MM.1S (cell line): ENCODE measurements around the gene LIX1.
"Not testable (repeated sequence)": the region's sequence is repeated elsewhere in the genome, so short reads cannot be mapped to it uniquely, and the experiment has no call there.

Source experiments
- DNase-seq: peaks from one replicate; pipeline ENCODE4 v3.0.0-alpha.2; 2015
- H2AFZ ChIP-seq: fragments of 300-600 bp; sonication (generic); 2 replicates; pipeline ENCODE4 v1.6.0; 2016; ENCODE audit warnings: antibody characterized with exemption, low read length
- H3F3A ChIP-seq: fragments of 300-600 bp; sonication (generic); 2 replicates; pipeline ENCODE4 v1.6.1; 2016; ENCODE audit warnings: mild to moderate bottlenecking, antibody characterized with exemption, low read length, moderate library complexity, mixed read lengths; ENCODE audit not compliant: insufficient read depth
- H3K27ac ChIP-seq: fragments of 300-600 bp; sonication (generic); 2 replicates; pipeline ENCODE4 v1.5.1; 2016; ENCODE audit warnings: mild to moderate bottlenecking, low read length
- H3K27me3 ChIP-seq: fragments of 300-600 bp; sonication (generic); replicated peaks from 2 replicates; pipeline ENCODE4 v1.6.0; 2016; ENCODE audit warnings: low read length; ENCODE audit not compliant: insufficient read depth
- H3K36me3 ChIP-seq: fragments of 300-600 bp; sonication (generic); replicated peaks from 2 replicates; pipeline ENCODE4 v1.6.1; 2016; ENCODE audit warnings: mild to moderate bottlenecking, low read length, mixed read lengths; ENCODE audit not compliant: insufficient read depth
- H3K4me1 ChIP-seq: fragments of 300-600 bp; sonication (generic); 2 replicates; pipeline ENCODE4 v1.6.1; 2016; ENCODE audit warnings: low read length, mixed read lengths
- H3K4me2 ChIP-seq: fragments of 300-600 bp; sonication (generic); 2 replicates; pipeline ENCODE4 v1.6.0; 2016; ENCODE audit warnings: low read depth, low read length
- H3K4me3 ChIP-seq: fragments of 300-600 bp; sonication (generic); 2 replicates; pipeline ENCODE4 v1.5.1; 2016; ENCODE audit warnings: low read length, mixed read lengths
- H3K79me2 ChIP-seq: fragments of 300-600 bp; sonication (generic); 2 replicates; pipeline ENCODE4 v1.6.1; 2016; ENCODE audit warnings: mixed run types, low read length, mixed read lengths
- H3K9ac ChIP-seq: fragments of 300-600 bp; sonication (generic); 2 replicates; pipeline ENCODE4 v1.6.1; 2016; ENCODE audit warnings: low read length, mixed read lengths
- H3K9me2 ChIP-seq: fragments of 300-600 bp; sonication (generic); replicated peaks from 2 replicates; pipeline ENCODE4 v1.6.1; 2016; ENCODE audit warnings: mild to moderate bottlenecking, low read length, mixed read lengths; ENCODE audit not compliant: insufficient read depth
- H3K9me3 ChIP-seq: fragments of 300-600 bp; sonication (generic); replicated peaks from 2 replicates; pipeline ENCODE4 v1.6.1; 2016; ENCODE audit warnings: mild to moderate bottlenecking, low read length, mixed read lengths; ENCODE audit not compliant: insufficient read depth
- H4K20me1 ChIP-seq: fragments of 300-600 bp; sonication (generic); 2 replicates; pipeline ENCODE4 v1.6.1; 2016; ENCODE audit warnings: mild to moderate bottlenecking, low read length, moderate library complexity, mixed read lengths; ENCODE audit not compliant: insufficient read depth
- CTCF ChIP-seq: fragments of 300-600 bp; sonication (generic); IDR thresholded peaks from 2 replicates; pipeline ENCODE4 v1.5.1; 2016; ENCODE audit warnings: antibody characterized with exemption, low read length, mixed read lengths
- EZH2 ChIP-seq: fragments of 300-600 bp; sonication (generic); optimal IDR thresholded peaks from 2 replicates; pipeline ENCODE3; 2017; ENCODE audit warnings: low read depth, mild to moderate bottlenecking, antibody characterized with exemption, low read length, mixed read lengths
- EZH2phosphoT487 ChIP-seq: fragments of 300-600 bp; sonication (generic); IDR thresholded peaks from 2 replicates; pipeline ENCODE4 v1.6.1; 2018; ENCODE audit warnings: antibody characterized with exemption, low read length

Gene LIX1

GRCh38 chr5:97141031-97141430 is 1.4 kb downstream of the LIX1 start:
- TF ChIP-seq EZH2, result no peak
- no peak for TF ChIP-seq EZH2phosphoT487
- TF ChIP-seq CTCF, result no peak
- H3K4me1 ChIP-seq, result no peaks in the 10 kb centered on the region
- no peak overlapping the region for H2AFZ ChIP-seq
- no peak overlapping the region for H3K27ac ChIP-seq
- no peaks in the 10 kb centered on the region for H4K20me1 ChIP-seq
- H3F3A ChIP-seq, result no peaks in the 10 kb centered on the region
- no peaks in the 10 kb centered on the region for H3K79me2 ChIP-seq
- H3K4me3 ChIP-seq, result no peak overlapping the region
- no peak overlapping the region for H3K9ac ChIP-seq
- H3K36me3 ChIP-seq, result no peaks in the 10 kb centered on the region
- no peaks in the 10 kb centered on the region for H3K9me3 ChIP-seq
- no peak overlapping the region for H3K4me2 ChIP-seq
- no peaks in the 10 kb centered on the region for H3K9me2 ChIP-seq
- H3K27me3 ChIP-seq, result no peaks in the 10 kb centered on the region
- no peak for DNase-seq

GRCh38 chr5:97140250-97140649 is 2.2 kb downstream of the LIX1 start:
- not testable (repeated sequence) for H3K4me2 ChIP-seq, H3K9me3 ChIP-seq, H3K27ac ChIP-seq, H3K36me3 ChIP-seq, H3F3A ChIP-seq, H3K4me1 ChIP-seq, H3K9me2 ChIP-seq, H3K27me3 ChIP-seq, H4K20me1 ChIP-seq, H3K9ac ChIP-seq, H3K4me3 ChIP-seq, H2AFZ ChIP-seq, H3K79me2 ChIP-seq, DNase-seq

- Histone ChIP-seq H4K20me1 (no peaks in the 10 kb centered on the region), H3K27me3 (no peaks in the 10 kb centered on the region), H3K79me2 (no peaks in the 10 kb centered on the region), H3K4me3 (no peak overlapping the region), H3K4me1 (no peaks in the 10 kb centered on the region), H3K9me2 (no peaks in the 10 kb centered on the region), H3K9me3 (no peaks in the 10 kb centered on the region), H2AFZ (no peak overlapping the region), H3F3A (no peaks in the 10 kb centered on the region), H3K36me3 (no peaks in the 10 kb centered on the region), H3K9ac (no peak overlapping the region), H3K4me2 (no peak overlapping the region), H3K27ac (no peak overlapping the region)
- DNase-seq, result no peak
- TF ChIP-seq EZH2phosphoT487, result no peak
- TF ChIP-seq EZH2, result no peak
- no peak for TF ChIP-seq CTCF
Measured at GRCh38 chr5:97136475-97136874, 5.9 kb downstream of the LIX1 start.

- Histone ChIP-seq H3K4me1 (no peaks in the 10 kb centered on the region), H3K9me2 (no peaks in the 10 kb centered on the region), H4K20me1 (no peaks in the 10 kb centered on the region), H2AFZ (no peak overlapping the region), H3K4me3 (no peak overlapping the region), H3K79me2 (no peaks in the 10 kb centered on the region), H3K27me3 (no peaks in the 10 kb centered on the region), H3K9me3 (no peaks in the 10 kb centered on the region), H3K36me3 (no peaks in the 10 kb centered on the region), H3F3A (no peaks in the 10 kb centered on the region), H3K27ac (no peak overlapping the region), H3K9ac (no peak overlapping the region), H3K4me2 (no peak overlapping the region)
- TF ChIP-seq EZH2 (no peak), CTCF (no peak), EZH2phosphoT487 (no peak)
- DNase-seq, result no peak
Measured at GRCh38 chr5:97135868-97136267, 6.5 kb downstream of the LIX1 start.
